ENCODE data around the gene PHOX2A. TPM values are rescaled to one million over a fixed set of nuclear protein-coding genes. Genes with fewer than 3 reads are reported as not detected.

The PHOX2A gene
- total and polyA plus RNA-seq, 2 of the 13 experiments (the other 11 are each of a cell fraction or from before 2014, with no cell fraction given) = not detected

DNA sequence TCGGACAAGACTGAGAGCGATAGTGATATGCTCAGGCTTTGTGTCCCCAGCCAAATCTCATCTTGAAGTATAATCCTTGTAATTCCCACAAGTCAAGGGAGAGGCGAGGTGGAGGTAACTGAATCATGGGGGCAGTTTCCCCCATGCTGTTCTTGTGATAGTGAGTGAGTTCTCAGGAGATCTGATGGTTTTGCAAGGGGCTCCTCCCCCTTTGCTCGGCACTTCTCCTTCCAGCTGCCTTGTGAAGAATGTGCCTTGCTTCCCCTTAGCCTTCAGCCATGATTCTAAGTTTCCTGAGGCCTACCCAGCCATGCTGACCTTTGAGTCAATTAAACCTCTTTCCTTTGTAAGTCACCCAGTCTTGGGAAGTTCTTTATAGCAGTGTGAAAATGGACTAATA lies 34.9 kb downstream of the PHOX2A start:
- no TSS peak for BruUV-seq (replicated peaks)
- POLR2A ChIA-PET = interaction anchor here (1.6 kb wide), 1 partner anchor 13 kb away, joined by 4 read pairs; no protein-coding TSS in a partner anchor
- no peak overlapping the region for H3K4me2 ChIP-seq (ENCODE audit: low read depth, low read length)

DNA sequence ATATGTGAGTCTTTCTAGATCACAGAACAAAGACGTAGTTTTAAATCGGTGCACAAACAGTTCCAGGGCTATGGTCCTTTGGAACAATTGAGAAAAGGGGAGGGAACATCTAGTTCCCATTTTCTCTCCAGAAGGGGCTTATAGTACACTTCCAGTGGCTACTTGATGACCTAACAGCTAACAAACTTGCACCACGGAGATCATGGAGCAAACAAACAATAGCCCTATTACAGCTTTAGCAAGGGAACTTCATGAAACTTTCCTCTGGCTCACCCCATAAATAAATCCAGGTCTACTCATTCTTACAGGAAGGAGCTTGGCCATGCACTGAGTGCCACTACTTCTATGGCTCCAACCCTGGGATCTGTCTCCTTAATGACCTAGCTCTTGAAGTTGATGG lies 35.7 kb downstream of the PHOX2A start:
- Histone ChIP-seq H3K79me2 (ENCODE audit: insufficient read depth, low read length) (no peaks in the 10 kb centered on the region), H3K36me3 (replicated peaks in 1 of 2; ENCODE audit: control insufficient read depth in 1 of 2, insufficient read depth in 2 of 2, low read length in 2 of 2) (no peaks in the 10 kb centered on the region), H3K27me3 (ENCODE audit: control insufficient read depth in 1 of 2, insufficient read depth in 2 of 2, low read length in 2 of 2) (no peaks in the 10 kb centered on the region), H2AFZ (ENCODE audit: low read length) (no peak overlapping the region), H3K9ac (ENCODE audit: insufficient read depth, low read depth, low read length) (no peak overlapping the region), H3K9me3 (ENCODE audit: low read length) (no peaks in the 10 kb centered on the region), H3K27ac (ENCODE audit: extremely low read length, insufficient read depth, low read length) (no peak overlapping the region), H3K4me1 (ENCODE audit: insufficient read depth, low read length) (no peaks in the 10 kb centered on the region), H4K20me1 (ENCODE audit: insufficient read depth, low read length) (no peaks in the 10 kb centered on the region), H3K4me2 (ENCODE audit: low read depth, low read length) (no peak overlapping the region), H3K4me3 (replicated peaks in 1 of 3; ENCODE audit: insufficient read depth in 1 of 3, low read depth in 2 of 3, low read length in 3 of 3) (no peak overlapping the region)
- FAIRE-seq (no peak), ATAC-seq (no peak), DNase-seq (ENCODE audit: low spot score) (no peak)
- ChIA-PET CTCF (ENCODE audit: low intra/inter-chr PET ratio, low total read pairs) (no interaction called here), POLR2A (interaction anchor here (1.6 kb wide), 1 partner anchor 14 kb away, joined by 4 read pairs; no protein-coding TSS in a partner anchor)
- intact Hi-C loops (cut with micrococcal nuclease; ENCODE audit: unreplicated experiment) = no loop called here
- in situ Hi-C loops (cut with HindIII; ENCODE audit: extremely low pct_ligation_motif_present, low pct_unique_long_range_greater_than_20kb) = no loop called here
- 25% methylated on average over 2 of the region's 3 CpGs for WGBS (ENCODE audit: low lambda C conversion rate)
- TF ChIP-seq, protein P1, sequence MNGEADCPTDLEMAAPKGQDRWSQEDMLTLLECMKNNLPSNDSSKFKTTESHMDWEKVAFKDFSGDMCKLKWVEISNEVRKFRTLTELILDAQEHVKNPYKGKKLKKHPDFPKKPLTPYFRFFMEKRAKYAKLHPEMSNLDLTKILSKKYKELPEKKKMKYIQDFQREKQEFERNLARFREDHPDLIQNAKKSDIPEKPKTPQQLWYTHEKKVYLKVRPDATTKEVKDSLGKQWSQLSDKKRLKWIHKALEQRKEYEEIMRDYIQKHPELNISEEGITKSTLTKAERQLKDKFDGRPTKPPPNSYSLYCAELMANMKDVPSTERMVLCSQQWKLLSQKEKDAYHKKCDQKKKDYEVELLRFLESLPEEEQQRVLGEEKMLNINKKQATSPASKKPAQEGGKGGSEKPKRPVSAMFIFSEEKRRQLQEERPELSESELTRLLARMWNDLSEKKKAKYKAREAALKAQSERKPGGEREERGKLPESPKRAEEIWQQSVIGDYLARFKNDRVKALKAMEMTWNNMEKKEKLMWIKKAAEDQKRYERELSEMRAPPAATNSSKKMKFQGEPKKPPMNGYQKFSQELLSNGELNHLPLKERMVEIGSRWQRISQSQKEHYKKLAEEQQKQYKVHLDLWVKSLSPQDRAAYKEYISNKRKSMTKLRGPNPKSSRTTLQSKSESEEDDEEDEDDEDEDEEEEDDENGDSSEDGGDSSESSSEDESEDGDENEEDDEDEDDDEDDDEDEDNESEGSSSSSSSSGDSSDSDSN (CRISPR knock-in tag; IDR thresholded peaks at IDR 0.05) = no peak
- no peak for TF ChIP-seq TBX3 (IDR thresholded peaks at IDR 0.05; ENCODE audit: borderline replicate concordance)
- no peak for TF ChIP-seq SIN3A (IDR thresholded peaks at IDR 0.05; ENCODE audit: borderline replicate concordance, low read depth, low read length)
- no TSS peak for BruUV-seq (replicated peaks)

More for the DNA sequence above, 34.9 kb downstream of the PHOX2A start:
- FAIRE-seq (no peak), DNase-seq (ENCODE audit: low spot score) (no peak), ATAC-seq (no peak)
- Histone ChIP-seq H3K4me3 (replicated peaks in 1 of 3; ENCODE audit: insufficient read depth in 1 of 3, low read depth in 2 of 3, low read length in 3 of 3) (no peak overlapping the region), H3K9me3 (ENCODE audit: low read length) (no peaks in the 10 kb centered on the region), H4K20me1 (ENCODE audit: insufficient read depth, low read length) (no peaks in the 10 kb centered on the region), H2AFZ (ENCODE audit: low read length) (no peak overlapping the region), H3K27me3 (ENCODE audit: control insufficient read depth in 1 of 2, insufficient read depth in 2 of 2, low read length in 2 of 2) (no peaks in the 10 kb centered on the region), H3K36me3 (replicated peaks in 1 of 2; ENCODE audit: control insufficient read depth in 1 of 2, insufficient read depth in 2 of 2, low read length in 2 of 2) (no peaks in the 10 kb centered on the region), H3K4me1 (ENCODE audit: insufficient read depth, low read length) (no peaks in the 10 kb centered on the region), H3K9ac (ENCODE audit: insufficient read depth, low read depth, low read length) (no peak overlapping the region), H3K27ac (ENCODE audit: extremely low read length, insufficient read depth, low read length) (no peak overlapping the region), H3K79me2 (ENCODE audit: insufficient read depth, low read length) (no peaks in the 10 kb centered on the region)
- WGBS (ENCODE audit: low lambda C conversion rate) = 37% methylated on average over 4 of the region's 4 CpGs
- in situ Hi-C loops (cut with HindIII; ENCODE audit: extremely low pct_ligation_motif_present, low pct_unique_long_range_greater_than_20kb) = no loop called here
- intact Hi-C loops (cut with micrococcal nuclease; ENCODE audit: unreplicated experiment) = no loop called here
- CTCF ChIA-PET (ENCODE audit: low intra/inter-chr PET ratio, low total read pairs) = no interaction called here
- TF ChIP-seq SMARCC2 (IDR thresholded peaks at IDR 0.05) = no peak
- TF ChIP-seq HES4 (CRISPR knock-in tag; IDR thresholded peaks at IDR 0.05; ENCODE audit: borderline replicate concordance) = no peak
- TF ChIP-seq, protein P2, sequence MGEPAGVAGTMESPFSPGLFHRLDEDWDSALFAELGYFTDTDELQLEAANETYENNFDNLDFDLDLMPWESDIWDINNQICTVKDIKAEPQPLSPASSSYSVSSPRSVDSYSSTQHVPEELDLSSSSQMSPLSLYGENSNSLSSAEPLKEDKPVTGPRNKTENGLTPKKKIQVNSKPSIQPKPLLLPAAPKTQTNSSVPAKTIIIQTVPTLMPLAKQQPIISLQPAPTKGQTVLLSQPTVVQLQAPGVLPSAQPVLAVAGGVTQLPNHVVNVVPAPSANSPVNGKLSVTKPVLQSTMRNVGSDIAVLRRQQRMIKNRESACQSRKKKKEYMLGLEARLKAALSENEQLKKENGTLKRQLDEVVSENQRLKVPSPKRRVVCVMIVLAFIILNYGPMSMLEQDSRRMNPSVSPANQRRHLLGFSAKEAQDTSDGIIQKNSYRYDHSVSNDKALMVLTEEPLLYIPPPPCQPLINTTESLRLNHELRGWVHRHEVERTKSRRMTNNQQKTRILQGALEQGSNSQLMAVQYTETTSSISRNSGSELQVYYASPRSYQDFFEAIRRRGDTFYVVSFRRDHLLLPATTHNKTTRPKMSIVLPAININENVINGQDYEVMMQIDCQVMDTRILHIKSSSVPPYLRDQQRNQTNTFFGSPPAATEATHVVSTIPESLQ (CRISPR knock-in tag; conservative IDR thresholded peaks at IDR 0.05) = no peak
- TF ChIP-seq HDAC1 (CRISPR knock-in tag; IDR thresholded peaks at IDR 0.05) = no peak
- TF ChIP-seq, protein P3, sequence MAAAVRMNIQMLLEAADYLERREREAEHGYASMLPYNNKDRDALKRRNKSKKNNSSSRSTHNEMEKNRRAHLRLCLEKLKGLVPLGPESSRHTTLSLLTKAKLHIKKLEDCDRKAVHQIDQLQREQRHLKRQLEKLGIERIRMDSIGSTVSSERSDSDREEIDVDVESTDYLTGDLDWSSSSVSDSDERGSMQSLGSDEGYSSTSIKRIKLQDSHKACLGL (CRISPR knock-in tag; IDR thresholded peaks at IDR 0.05) = no peak
